Kidney capillary endothelial cell (primary cell): ENCODE measurements around the gene C1orf50.
A peak's percentile ranks its signal among the peaks of the same experiment; 100 is the strongest.
"Not testable (repeated sequence)": the region's sequence is repeated elsewhere in the genome, so short reads cannot be mapped to it uniquely, and the experiment has no call there.

Experiments used
- DNase-seq: peaks from one replicate; pipeline ENCODE4 v3.0.0-alpha.2; 2018; ENCODE audit warnings: low spot score

Gene C1orf50

DNA sequence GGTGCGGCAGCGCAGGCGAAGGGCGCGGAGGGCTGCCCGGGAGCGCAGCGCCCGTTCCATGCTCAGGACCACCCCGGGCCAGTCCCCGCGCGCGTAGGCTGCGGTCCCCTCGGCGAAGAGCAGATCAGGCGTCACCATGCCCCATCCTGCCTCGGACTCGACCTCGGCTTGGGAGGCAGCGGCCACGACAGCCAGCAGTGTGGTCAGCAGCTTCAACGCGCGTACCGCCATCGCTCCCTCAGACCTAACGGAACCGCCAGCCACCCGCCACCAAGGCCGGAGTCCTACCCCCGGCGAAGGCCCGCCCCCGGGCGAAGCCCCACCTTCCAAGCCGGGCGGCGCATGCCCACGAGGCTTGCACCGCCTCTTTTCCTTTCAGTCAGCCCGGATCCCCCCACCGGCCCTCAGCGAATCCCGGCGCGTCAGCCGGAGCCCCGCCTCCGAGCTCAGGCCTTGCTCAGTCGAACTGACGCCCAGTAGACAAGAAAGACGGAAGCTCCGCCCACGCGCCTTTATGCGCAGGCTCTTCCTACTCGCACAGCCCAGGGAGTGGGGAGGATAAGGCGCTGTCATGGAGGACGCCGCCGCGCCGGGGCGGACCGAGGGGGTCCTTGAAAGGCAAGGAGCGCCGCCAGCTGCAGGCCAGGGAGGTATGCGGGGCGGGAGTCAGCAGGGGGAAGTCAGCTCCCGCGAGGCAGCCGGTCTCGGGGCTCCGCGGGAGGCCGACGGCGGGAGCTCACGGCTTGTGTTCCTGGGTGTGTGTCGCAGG lies at the start of gene C1orf50, which contains the start of gene P3H1:
Gene C1orf50, plus strand, starts transcription at position 509 of the 769 bp plus-strand sequence. Its CDS starts 63 bp downstream, at position 572.
Gene P3H1, minus strand, starts transcription at position 288 of the 769 bp plus-strand sequence. Its CDS starts 57 bp downstream, at position 231.
- peak; percentile 95 for DNase-seq

DNA sequence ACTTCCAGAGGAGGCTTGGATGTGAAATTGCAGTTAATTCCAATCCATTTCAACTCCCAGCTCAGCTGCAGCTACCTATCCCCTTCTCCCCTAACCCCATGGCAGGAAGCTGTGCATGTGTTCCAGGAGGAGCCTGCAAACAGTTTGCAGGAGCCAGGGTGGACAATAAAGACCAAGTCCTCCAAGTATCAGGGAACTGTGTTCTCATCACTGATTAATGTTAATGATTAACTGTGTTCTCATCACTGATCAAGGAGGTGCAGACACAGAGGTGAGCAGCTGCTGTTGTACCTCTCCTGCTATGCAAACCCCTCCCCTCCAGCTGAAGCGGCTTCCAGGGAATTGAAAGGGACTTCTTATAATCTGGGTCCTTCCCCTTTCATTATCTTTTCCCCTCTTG lies 46.2 kb upstream of the C1orf50 start:
- DNase-seq: no peak

DNA sequence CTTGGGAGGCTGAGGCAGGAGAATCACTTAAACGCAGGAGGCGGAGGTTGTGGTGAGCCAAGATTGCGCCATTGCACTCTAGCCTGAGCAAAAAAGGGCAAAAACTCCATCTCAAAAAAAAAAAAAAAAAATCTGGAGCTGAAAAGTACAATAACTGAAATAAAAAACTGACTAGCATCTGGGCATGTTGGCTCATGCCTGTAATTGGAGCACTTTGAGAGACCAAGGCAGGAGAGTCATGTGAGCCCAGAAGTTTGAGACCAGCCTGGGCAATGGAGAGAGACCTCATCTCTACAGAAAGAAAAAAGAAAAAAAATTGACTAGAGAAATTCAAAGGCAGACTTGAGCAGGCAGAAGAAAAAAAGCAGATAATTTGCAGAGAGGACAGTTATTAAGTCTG lies 45.1 kb upstream of the C1orf50 start:
- no peak for DNase-seq

DNA sequence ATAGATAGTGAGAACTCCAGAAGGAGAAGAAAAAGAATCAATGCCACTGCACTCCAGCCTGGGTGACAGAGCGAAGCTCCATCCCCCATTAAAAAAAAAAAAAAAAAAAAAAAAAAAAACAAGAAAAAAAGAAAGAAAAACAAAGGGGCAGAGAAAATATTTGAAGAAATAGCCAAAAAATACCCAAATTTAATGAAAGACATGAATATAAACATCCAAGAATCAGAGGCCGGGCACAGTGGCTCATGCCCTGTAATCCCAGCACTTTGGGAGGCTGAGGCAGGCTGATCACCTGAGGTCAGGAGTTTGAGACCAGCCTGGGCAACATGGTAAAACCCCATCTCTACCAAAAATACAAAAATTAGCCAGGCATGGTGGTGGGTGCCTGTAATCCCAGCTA lies 44.6 kb upstream of the C1orf50 start:
- DNase-seq: not testable (repeated sequence)

GRCh38 chr1:42723511-42723910 lies 43.5 kb upstream of the C1orf50 start:
- DNase-seq: no peak

- DNase-seq: not testable (repeated sequence)
These were observed 41.2 kb upstream of the C1orf50 start for GRCh38 chr1:42725820-42726219.

DNA sequence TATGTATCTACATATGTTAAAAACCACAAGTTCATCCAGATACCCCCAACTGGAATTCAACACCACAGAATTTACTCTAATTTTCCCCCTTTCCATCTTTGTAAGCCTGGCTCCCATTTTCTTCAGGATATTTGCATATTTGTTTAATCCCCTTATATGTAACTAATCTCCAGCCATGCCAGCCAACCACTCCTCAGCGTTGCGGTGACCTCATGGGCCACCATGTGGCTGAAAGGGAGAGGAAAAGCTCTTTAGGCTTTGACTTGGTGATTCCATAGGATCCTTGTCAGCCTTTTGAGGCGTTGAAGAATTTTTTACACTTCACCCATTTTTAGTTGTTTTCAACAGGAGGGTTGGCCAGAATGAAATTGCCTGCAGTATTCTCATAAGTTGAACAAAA lies 37.0 kb upstream of the C1orf50 start:
- no peak for DNase-seq

DNA sequence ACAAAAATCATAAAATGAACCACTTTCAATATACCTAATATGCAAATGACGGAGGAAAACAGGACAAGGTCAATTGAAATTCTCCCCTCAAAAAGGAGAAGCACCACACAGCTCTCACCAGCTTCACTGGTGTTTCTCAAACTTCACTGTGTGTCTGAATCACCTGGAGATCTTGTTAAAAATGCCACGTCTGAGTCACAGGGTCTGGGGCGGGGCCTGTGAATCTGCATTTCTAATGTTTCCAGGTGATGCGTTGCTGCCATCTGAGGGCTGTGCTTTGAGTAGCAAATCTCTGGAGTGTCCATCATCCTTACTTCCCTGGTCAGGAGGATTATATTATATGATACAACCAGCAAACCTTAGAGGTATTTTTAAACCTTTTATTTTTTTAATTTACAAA lies 36.1 kb upstream of the C1orf50 start:
- DNase-seq: no peak

DNA sequence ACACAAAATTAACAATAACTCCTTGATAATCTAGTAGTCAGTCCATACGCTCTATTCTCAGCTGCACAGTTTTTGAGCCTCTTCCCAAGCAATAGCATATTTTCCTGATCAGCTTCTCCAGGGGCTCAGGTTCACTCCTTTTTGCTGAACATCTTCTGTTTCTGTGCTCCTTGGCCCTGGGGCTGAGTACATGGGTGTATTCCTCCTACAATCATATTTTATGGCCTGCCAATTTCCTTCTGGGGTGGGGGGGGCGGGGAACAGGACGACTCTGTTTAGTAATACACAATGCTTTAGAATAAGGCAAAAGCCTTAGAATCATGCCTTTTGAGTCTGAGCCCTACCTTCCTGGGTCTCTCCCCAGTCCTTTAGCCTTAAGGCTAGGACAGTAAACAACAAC lies 35.5 kb upstream of the C1orf50 start:
- no peak for DNase-seq

- DNase-seq: no peak
These were observed 34.8 kb upstream of the C1orf50 start for GRCh38 chr1:42732126-42732680.

GRCh38 chr1:42733415-42734200 lies 33.4 kb upstream of the C1orf50 start:
- no peak for DNase-seq

GRCh38 chr1:42734201-42735035 lies 32.6 kb upstream of the C1orf50 start:
- DNase-seq: no peak

DNA sequence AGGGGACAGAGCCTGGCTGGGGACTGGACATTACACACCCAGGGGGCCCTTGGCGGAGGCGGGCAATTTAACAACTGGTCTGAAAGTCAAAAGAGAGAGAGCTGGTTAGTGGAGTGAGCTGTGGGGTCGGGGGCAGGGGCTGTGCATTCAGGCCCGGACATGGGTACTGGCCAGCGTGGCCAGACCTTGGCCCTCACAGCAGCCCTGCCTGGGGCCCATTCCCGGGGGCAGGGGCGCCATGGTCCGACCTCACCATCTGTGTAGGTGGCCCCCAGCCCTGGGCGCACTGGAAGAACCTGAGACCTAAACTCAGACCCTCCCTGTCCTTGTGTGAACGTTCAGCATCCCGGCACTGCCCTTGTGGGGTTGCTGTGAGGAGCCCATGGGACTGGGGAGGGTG lies 32.0 kb upstream of the C1orf50 start:
- no peak for DNase-seq

DNA sequence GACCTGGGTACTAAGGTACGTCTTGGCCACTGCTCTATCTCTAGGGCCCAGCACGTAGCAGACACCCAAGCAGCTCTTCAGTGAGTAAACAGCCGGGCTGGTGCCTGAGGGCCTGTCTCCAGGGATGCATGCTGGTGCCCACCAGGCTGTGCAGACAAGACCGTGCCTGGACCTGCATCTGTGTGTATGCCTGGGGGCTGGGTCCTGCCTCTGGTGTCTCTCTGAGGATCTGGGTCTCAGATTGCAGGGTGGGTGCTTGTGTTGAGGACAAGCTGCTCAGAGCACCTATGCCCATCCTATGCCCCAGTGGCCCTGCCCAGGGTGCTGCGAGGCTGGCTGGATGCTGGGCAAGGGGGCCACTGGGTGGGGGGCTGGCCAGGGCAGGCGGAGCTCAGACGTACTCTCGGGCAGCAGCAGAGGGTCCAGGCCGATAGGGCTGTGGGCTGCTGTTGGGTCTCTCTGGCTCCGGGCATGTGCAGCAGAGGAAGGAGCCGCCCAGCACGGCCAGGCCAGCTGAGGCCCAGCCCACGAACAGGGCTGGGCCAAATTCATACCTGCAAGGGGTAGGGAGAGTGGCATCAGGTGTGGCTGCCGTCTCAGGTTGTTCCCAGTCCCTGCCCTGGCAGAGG lies 31.5 kb upstream of the C1orf50 start:
- no peak for DNase-seq

GRCh38 chr1:42736152-42736551 lies 30.9 kb upstream of the C1orf50 start:
- DNase-seq: no peak

- DNase-seq: no peak
These were observed 30.4 kb upstream of the C1orf50 start for GRCh38 chr1:42736571-42737200.

DNA sequence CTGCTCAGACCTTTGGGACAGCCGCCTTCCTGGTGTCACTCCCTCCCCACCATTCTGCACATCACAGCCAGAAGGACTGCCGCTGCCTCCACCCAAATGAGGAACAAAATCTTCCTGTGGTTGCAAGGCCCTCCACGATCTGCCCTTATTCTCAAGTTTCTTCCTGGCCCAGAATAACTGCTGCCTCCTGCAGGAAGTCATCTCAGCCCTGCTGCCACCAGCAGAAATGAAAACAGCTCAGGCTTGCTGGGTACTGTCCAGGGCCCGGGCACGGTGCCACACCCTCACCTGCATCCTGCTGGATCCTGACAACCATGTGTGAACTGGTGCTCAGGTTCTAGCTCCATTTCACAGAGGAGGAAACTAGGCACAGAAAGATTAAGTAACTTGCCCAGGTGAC lies 29.8 kb upstream of the C1orf50 start:
- no peak for DNase-seq

DNA sequence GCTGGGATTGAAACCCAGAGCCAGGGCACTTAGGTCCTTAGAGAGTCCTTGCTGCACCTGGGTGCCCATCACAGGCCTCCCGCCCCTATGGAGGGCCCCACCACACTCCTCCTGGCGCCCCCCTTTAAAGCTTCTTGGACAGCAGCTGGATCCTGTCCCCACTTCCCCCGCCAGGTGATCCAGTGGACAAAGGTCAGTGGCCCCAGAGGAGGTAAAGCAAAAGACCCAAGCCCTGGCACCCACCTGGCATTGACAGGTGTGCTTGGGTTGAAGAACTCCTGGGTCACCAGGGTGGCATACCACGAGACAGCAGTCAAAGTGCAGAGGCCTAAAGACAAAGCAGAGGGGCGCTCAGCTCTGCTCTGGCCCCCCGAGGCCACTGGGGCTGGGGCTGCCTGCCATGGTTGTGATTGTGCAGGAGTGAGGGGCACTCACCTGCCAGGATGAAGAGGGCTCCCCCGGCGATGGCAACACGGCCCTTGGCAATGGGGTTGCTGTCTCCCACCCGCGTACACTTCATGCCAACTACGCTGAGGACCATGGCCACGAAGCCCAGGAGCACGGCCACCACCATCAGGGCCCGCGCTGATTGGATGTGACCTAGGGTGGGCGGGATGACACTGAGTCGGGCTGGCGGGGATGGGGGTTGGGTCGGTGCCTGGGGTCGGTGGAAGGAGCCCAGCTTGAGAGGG lies 28.9 kb upstream of the C1orf50 start:
- no peak for DNase-seq

DNA sequence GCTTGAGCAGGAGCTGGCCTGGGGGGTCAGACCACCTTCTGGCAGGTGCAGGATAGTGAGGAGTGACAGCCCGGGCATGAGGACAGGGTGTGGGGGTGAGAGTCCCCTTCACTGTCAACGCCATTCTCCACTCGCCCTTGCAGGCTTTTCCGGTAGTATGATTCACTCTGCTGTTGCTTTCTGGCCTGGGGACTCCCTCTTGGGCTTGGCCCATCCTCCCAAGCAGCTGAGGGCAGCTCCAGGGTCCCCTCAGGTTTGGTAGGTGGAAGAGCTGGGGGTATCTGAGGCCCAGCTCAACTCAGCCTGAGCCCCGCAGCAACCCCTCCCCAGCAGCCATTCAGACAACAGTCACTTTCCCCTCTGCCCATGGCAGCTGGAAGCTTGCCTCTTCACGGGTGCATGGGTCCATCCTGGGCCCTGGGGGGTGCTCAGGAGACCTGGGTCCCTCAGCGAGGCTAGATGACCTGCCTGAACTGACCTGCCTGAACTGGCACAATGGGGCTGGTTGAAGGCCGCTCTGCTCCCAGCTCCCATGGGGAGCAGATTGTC lies 28.3 kb upstream of the C1orf50 start:
- DNase-seq: no peak
